OCI-LY1 (cell line): Measurements from ENCODE around the gene CPEB4.

Experiments
- H2AFZ ChIP-seq: fragments of 200-600 bp; sonication (generic), shearing (Covaris generic); 2 replicates; pipeline ENCODE4 v1.6.0; 2014; ENCODE audit warnings: antibody characterized with exemption, mild to moderate bottlenecking, low read length
- H3F3A ChIP-seq: fragments of 200-600 bp; sonication (generic), shearing (Covaris generic); 2 replicates; pipeline ENCODE4 v1.6.0; 2014; ENCODE audit warnings: mild to moderate bottlenecking, antibody characterized with exemption, low read length, moderate library complexity; ENCODE audit not compliant: insufficient read depth
- H3K27ac ChIP-seq: fragments of 200-600 bp; sonication (generic); 2 replicates; pipeline ENCODE4 v1.5.1; 2014; ENCODE audit warnings: low read length, mixed run types, mild to moderate bottlenecking, low read depth; ENCODE audit not compliant: poor library complexity, severe bottlenecking
- H3K27me3 ChIP-seq: fragments of 200-600 bp; sonication (generic); 2 replicates; pipeline ENCODE4 v1.6.0; 2014; ENCODE audit warnings: antibody characterized with exemption, mild to moderate bottlenecking, low read length, moderate library complexity; ENCODE audit not compliant: insufficient read depth
- H3K36me3 ChIP-seq: fragments of 200-600 bp; sonication (generic); 2 replicates; pipeline ENCODE4 v1.6.1; 2014; ENCODE audit warnings: mild to moderate bottlenecking, antibody characterized with exemption, low read length, moderate library complexity, mixed read lengths; ENCODE audit not compliant: insufficient read depth
- H3K4me1 ChIP-seq: fragments of 200-600 bp; sonication (generic); 2 replicates; pipeline ENCODE4 v1.5.1; 2014; ENCODE audit warnings: mild to moderate bottlenecking, low read length, moderate library complexity; ENCODE audit not compliant: insufficient read depth, severe bottlenecking
- H3K4me2 ChIP-seq: fragments of 200-600 bp; sonication (generic), shearing (Covaris generic); 2 replicates; pipeline ENCODE4 v1.6.1; 2014; ENCODE audit warnings: low read length
- H3K4me3 ChIP-seq: fragments of 200-600 bp; sonication (generic); 2 replicates; pipeline ENCODE4 v1.5.1; 2014; ENCODE audit warnings: low read length, low read depth, mild to moderate bottlenecking, mixed read lengths; ENCODE audit not compliant: poor library complexity, severe bottlenecking
- H3K79me2 ChIP-seq: fragments of 200-600 bp; shearing (Covaris generic); 2 replicates; pipeline ENCODE4 v1.6.1; 2016; ENCODE audit warnings: mixed run types, low read length, mixed read lengths; ENCODE audit not compliant: insufficient read depth
- H3K9ac ChIP-seq: fragments of 200-600 bp; sonication (generic), shearing (Covaris generic); 2 replicates; pipeline ENCODE4 v1.6.1; 2014; ENCODE audit warnings: mild to moderate bottlenecking, low read length, mixed read lengths
- H3K9me2 ChIP-seq: fragments of 200-600 bp; sonication (generic), shearing (Covaris generic); 2 replicates; pipeline ENCODE4 v1.6.1; 2014; ENCODE audit warnings: low read depth, mild to moderate bottlenecking, low read length, mixed read lengths
- H3K9me3 ChIP-seq: fragments of 200-600 bp; shearing (Covaris generic); 2 replicates; pipeline ENCODE4 v1.6.1; 2014; ENCODE audit warnings: low read length, mixed read lengths
- H4K20me1 ChIP-seq: fragments of 200-600 bp; sonication (generic), shearing (Covaris generic); 2 replicates; pipeline ENCODE4 v1.6.0; 2016; ENCODE audit warnings: mild to moderate bottlenecking, low read length; ENCODE audit not compliant: insufficient read depth
- CTCF ChIP-seq: fragments of 200-600 bp; sonication (generic), shearing (Covaris generic); IDR thresholded peaks from 2 replicates; pipeline ENCODE4 v1.5.1; 2017; ENCODE audit warnings: mild to moderate bottlenecking, antibody characterized with exemption, low read length, moderate library complexity, mixed read lengths
- EZH2 ChIP-seq: fragments of 200-600 bp; sonication (generic), shearing (Covaris generic); IDR thresholded peaks from 2 replicates; pipeline ENCODE4 v1.8.0; 2017; ENCODE audit warnings: borderline replicate concordance, mixed run types, mild to moderate bottlenecking, antibody characterized with exemption, low read length, moderate library complexity, mixed read lengths

Gene CPEB4

DNA sequence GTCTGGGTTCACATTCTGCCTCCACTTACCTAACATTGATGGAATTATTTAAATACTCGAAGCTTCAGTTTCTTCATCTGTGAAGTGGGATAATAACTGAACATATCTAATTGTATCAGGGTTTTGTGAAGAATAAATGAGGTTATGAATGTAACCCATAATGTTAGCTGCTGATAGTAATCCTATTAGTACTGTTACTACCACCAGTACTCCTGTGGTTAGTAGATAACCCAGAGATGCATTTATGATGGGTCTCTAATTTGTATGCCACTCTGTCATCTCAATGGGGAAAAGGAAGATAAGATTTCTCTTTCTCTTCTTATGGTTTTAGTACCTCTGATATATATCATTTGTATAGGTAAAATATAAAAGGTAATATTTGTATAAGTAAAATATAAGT, 16.0 kb downstream of the CPEB4 start:
- no peaks in the 10 kb centered on the region for H3K9me2 ChIP-seq
- H3K4me2 ChIP-seq = peak overlapping the region; percentile 58; the same call in 1 of the 2 replicates
- no peak overlapping the region for H3K9ac ChIP-seq
- H3K27me3 ChIP-seq = no peaks in the 10 kb centered on the region
- no peak overlapping the region for H2AFZ ChIP-seq
- H3K9me3 ChIP-seq = no peaks in the 10 kb centered on the region
- H3K4me1 ChIP-seq = peaks cover 76% of the 10 kb centered on the region
- TF ChIP-seq CTCF = no peak
- TF ChIP-seq EZH2 = no peak
- peaks cover 45% of the 10 kb centered on the region for H3K79me2 ChIP-seq
- peak overlapping the region; percentile 51 for H3K27ac ChIP-seq
- no peak overlapping the region for H3K4me3 ChIP-seq
- H4K20me1 ChIP-seq = no peaks in the 10 kb centered on the region
- no peaks in the 10 kb centered on the region for H3F3A ChIP-seq
- H3K36me3 ChIP-seq = peaks cover 12% of the 10 kb centered on the region; the same call in 1 of the 2 replicates

DNA sequence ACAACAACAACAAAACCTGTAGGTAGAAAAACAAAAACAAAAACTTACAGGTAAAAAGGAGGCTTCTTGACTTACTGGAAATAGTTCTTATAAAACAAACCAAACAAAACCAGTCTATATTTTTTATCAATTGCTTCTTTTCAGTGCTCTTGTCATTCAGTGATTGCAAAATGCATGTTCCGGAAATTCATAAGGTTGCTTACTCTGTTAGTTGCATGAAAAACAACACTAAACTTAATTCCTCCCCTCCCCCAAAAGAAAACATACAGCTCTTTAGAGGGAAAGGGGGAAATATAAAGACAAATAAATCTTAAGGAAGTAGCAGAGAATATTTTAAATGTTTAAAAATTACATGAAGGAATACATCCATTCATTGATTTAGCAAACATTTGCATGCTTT, 19.1 kb downstream of the CPEB4 start:
- peaks cover 22% of the 10 kb centered on the region; the same call in 1 of the 2 replicates for H3K36me3 ChIP-seq
- TF ChIP-seq EZH2 (no peak), CTCF (no peak)
- H3K4me3 ChIP-seq = no peak overlapping the region
- peak overlapping the region; percentile 26; the same call in 1 of the 2 replicates for H3K4me2 ChIP-seq
- peaks cover 65% of the 10 kb centered on the region for H3K4me1 ChIP-seq
- H3K79me2 ChIP-seq = peaks cover 27% of the 10 kb centered on the region
- no peak overlapping the region for H2AFZ ChIP-seq
- H4K20me1 ChIP-seq = no peaks in the 10 kb centered on the region
- no peak overlapping the region for H3K9ac ChIP-seq
- H3K9me3 ChIP-seq = no peaks in the 10 kb centered on the region
- no peaks in the 10 kb centered on the region for H3F3A ChIP-seq
- H3K27me3 ChIP-seq = no peaks in the 10 kb centered on the region
- peak overlapping the region; percentile 67 for H3K27ac ChIP-seq
- H3K9me2 ChIP-seq = no peaks in the 10 kb centered on the region

DNA sequence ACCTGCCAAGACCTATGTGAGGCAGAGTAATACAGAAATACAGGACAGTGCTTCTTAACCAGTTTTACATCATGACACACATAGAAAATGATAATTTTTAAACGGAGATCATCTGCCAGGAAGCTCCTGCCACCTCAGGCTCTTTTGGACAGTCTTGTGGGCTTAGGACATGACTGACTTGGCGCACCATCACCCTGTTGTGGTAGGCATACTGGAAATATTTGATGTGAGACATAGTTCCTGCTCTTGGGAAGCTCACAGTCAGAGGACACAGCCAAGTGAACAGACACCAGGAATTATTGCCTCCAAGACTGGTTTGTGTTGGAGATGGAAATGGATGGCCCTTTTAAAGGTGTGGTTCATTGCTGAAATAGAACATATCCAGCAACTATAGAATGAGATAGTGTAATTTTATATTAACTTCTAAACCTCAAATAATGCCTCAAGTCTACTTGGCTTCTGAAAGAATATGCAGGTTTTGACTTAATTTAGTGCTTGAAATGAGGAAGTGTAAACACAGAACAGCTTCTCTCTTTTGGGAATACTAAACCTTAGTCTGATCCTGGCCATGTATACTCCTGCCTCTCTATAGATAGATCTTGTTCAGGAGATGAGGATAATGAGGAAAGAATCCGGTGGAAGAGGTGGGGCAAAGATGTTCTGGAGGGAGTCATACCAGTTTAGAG, 19.7 kb downstream of the CPEB4 start:
- TF ChIP-seq CTCF (no peak), EZH2 (no peak)
- H2AFZ ChIP-seq = no peak overlapping the region
- no peaks in the 10 kb centered on the region for H3K9me2 ChIP-seq
- peak overlapping the region; percentile 67 for H3K27ac ChIP-seq
- no peaks in the 10 kb centered on the region for H3K9me3 ChIP-seq
- H3K4me2 ChIP-seq = peak overlapping the region; percentile 26; the same call in 1 of the 2 replicates
- H3F3A ChIP-seq = no peaks in the 10 kb centered on the region
- peaks cover 21% of the 10 kb centered on the region for H3K79me2 ChIP-seq
- peaks cover 22% of the 10 kb centered on the region; the same call in 1 of the 2 replicates for H3K36me3 ChIP-seq
- peaks cover 60% of the 10 kb centered on the region for H3K4me1 ChIP-seq
- H3K9ac ChIP-seq = no peak overlapping the region
- no peaks in the 10 kb centered on the region for H4K20me1 ChIP-seq
- H3K4me3 ChIP-seq = no peak overlapping the region
- no peaks in the 10 kb centered on the region for H3K27me3 ChIP-seq
